Hepatocyte (in vitro differentiated cells): Measurements from ENCODE around the gene BBLN. TPM values are rescaled to one million over a fixed set of nuclear protein-coding genes. Genes with fewer than 3 reads are reported as not detected.

Experiments used
- DNase-seq: peaks from one replicate; pipeline ENCODE4 v3.0.0-alpha.2; 2016; ENCODE audit warnings: low spot score
- H2AFZ ChIP-seq: fragments of 200-600 bp; sonication (generic); 2 replicates; pipeline ENCODE4 v1.6.0; 2016; ENCODE audit warnings: antibody characterized with exemption, mild to moderate bottlenecking
- H3K27ac ChIP-seq: fragments of 200-600 bp; sonication (generic); 2 replicates; pipeline ENCODE4 v1.5.1; 2016; ENCODE audit warnings: mild to moderate bottlenecking
- H3K27me3 ChIP-seq: fragments of 200-600 bp; sonication (generic); 2 replicates; pipeline ENCODE4 v1.6.1; 2016
- H3K36me3 ChIP-seq: fragments of 200-600 bp; sonication (generic); replicated peaks from 2 replicates; pipeline ENCODE4 v1.5.1; 2016; ENCODE audit warnings: low read depth; ENCODE audit not compliant: insufficient read depth
- H3K4me1 ChIP-seq: fragments of 200-600 bp; sonication (generic); 2 replicates; pipeline ENCODE4 v1.5.1; 2016; ENCODE audit warnings: mild to moderate bottlenecking, moderate library complexity; ENCODE audit not compliant: insufficient read depth
- H3K4me2 ChIP-seq: fragments of 200-600 bp; sonication (generic); 2 replicates; pipeline ENCODE4 v1.6.0; 2016
- H3K4me3 ChIP-seq: fragments of 200-600 bp; sonication (generic); 2 replicates; pipeline ENCODE4 v1.5.1; 2016; ENCODE audit warnings: mild to moderate bottlenecking
- H3K79me2 ChIP-seq: fragments of 200-600 bp; sonication (generic); 2 replicates; pipeline ENCODE4 v1.6.0; 2017; ENCODE audit warnings: mild to moderate bottlenecking
- H3K9me2 ChIP-seq: fragments of 200-600 bp; sonication (generic); replicated peaks from 2 replicates; pipeline ENCODE4 v1.6.0; 2017; ENCODE audit warnings: mild to moderate bottlenecking; ENCODE audit not compliant: insufficient read depth
- H3K9me3 ChIP-seq: fragments of 200-600 bp; sonication (generic); 2 replicates; pipeline ENCODE4 v1.5.1; 2016; ENCODE audit warnings: low read depth, mild to moderate bottlenecking
- H4K20me1 ChIP-seq: fragments of 200-600 bp; sonication (generic); 2 replicates; pipeline ENCODE4 v1.6.0; 2016; ENCODE audit warnings: mild to moderate bottlenecking; ENCODE audit not compliant: insufficient read depth, poor library complexity, severe bottlenecking
- EZH2 ChIP-seq: fragments of 200-600 bp; sonication (generic); IDR thresholded peaks from 2 replicates; pipeline ENCODE4 v1.6.1; 2016; ENCODE audit warnings: antibody characterized with exemption, mild to moderate bottlenecking, borderline replicate concordance
- EZH2phosphoT487 ChIP-seq: fragments of 200-600 bp; sonication (generic); IDR thresholded peaks from one replicate; pipeline ENCODE4 v1.6.1; 2018; ENCODE audit warnings: antibody characterized with exemption, mild to moderate bottlenecking, low read depth, moderate library complexity; ENCODE audit not compliant: unreplicated experiment, severe bottlenecking
- WGBS: methylation state at CpG from one replicate; pipeline ENCODE4 v1.1.6; 2016; ENCODE audit warnings: low lambda C conversion rate; ENCODE audit errors: missing lambda C conversion rate; 5-methylcytosine and 5-hydroxymethylcytosine counted together
- polyA plus RNA-seq: library from polyadenylated mRNA; unstranded; fragments of >200 nt; fragmentation: Nextera tagmentation; extraction: Ambion mirVana; gene quantifications from 2 replicates; pipeline ENCODE4 v1.2.1, GENCODE V29; 2016
- total RNA-seq: library from RNA; depleted of rRNA; stranded (reverse); fragments of >200 nt; gene quantifications from 2 replicates; pipeline ENCODE4 v1.2.3, GENCODE V29; 2014
- TF ChIP-seq, protein P1 (sequence below): fragments of 200-600 bp; sonication (generic); IDR thresholded peaks from 2 replicates; pipeline ENCODE4 v1.5.1; 2016; ENCODE audit warnings: antibody characterized with exemption, mild to moderate bottlenecking; ENCODE audit not compliant: poor library complexity

The BBLN gene
- total and polyA plus RNA-seq, 2 experiments from 2014 or later = 92.6 to 102 TPM

GRCh38 chr9:128151309-128152132 is 8.5 kb upstream of the BBLN start:
- no peaks in the 10 kb centered on the region for H3K9me2 ChIP-seq
- no peaks in the 10 kb centered on the region for H3K9me3 ChIP-seq
- H3K27ac ChIP-seq = no peak overlapping the region
- H3K79me2 ChIP-seq = no peaks in the 10 kb centered on the region
- 88% methylated on average over 18 of the region's 18 CpGs for WGBS
- no peak overlapping the region for H3K4me2 ChIP-seq
- peaks cover 10% of the 10 kb centered on the region for H3K4me1 ChIP-seq
- no peak overlapping the region for H2AFZ ChIP-seq
- no peaks in the 10 kb centered on the region for H3K36me3 ChIP-seq
- no peaks in the 10 kb centered on the region for H3K27me3 ChIP-seq
- TF ChIP-seq, protein P1, sequence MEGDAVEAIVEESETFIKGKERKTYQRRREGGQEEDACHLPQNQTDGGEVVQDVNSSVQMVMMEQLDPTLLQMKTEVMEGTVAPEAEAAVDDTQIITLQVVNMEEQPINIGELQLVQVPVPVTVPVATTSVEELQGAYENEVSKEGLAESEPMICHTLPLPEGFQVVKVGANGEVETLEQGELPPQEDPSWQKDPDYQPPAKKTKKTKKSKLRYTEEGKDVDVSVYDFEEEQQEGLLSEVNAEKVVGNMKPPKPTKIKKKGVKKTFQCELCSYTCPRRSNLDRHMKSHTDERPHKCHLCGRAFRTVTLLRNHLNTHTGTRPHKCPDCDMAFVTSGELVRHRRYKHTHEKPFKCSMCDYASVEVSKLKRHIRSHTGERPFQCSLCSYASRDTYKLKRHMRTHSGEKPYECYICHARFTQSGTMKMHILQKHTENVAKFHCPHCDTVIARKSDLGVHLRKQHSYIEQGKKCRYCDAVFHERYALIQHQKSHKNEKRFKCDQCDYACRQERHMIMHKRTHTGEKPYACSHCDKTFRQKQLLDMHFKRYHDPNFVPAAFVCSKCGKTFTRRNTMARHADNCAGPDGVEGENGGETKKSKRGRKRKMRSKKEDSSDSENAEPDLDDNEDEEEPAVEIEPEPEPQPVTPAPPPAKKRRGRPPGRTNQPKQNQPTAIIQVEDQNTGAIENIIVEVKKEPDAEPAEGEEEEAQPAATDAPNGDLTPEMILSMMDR = no peak
- no peak for TF ChIP-seq EZH2phosphoT487
- no peak for TF ChIP-seq EZH2
- H3K4me3 ChIP-seq = no peak overlapping the region
- DNase-seq = peak; percentile 1
- no peaks in the 10 kb centered on the region for H4K20me1 ChIP-seq

DNA sequence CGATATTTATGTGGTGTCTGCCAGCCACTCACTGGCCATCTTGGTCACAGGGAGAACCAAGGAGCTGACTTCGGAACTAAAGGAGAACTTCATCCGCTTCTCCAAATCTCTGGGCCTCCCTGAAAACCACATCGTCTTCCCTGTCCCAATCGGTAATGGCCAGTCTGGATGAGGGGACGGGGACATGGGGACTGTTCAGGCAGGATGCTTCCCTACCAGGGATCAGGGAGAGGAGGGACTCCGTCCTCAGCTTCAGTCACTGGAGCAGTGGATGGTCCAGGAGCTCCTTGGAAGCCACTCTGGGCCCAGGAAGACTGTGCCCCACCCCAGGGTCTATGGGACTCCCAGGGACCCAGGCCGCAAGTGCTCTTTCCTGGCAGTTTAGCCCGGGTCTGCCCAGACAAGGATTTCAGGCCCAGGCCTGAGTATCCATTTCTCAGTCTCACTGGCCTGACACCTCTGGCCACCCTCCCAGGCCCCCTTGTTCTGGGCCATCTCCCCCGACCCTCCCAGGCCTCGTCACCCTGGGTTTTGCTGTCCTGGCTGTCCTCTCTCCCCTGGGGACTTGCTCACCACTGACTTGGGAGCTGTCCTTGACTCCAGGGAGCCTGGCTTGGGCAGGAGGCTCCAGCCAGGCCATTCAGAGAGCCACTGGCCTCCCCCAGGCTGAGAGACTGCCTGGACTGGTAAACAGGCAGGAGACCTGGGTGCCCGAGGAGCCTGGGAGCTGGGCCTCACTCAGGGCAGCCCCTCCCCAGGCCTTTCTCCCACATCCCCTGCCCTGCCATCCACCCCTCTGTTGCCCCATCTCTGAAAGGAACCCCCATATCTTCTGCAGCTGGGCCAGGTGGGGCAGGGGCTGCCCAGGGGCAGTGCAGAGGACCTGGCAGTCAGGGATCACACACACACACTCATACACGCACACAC is 7.7 kb upstream of the BBLN start:
- TF ChIP-seq, protein P1 = no peak
- no peak for TF ChIP-seq EZH2phosphoT487
- H3K36me3 ChIP-seq = no peaks in the 10 kb centered on the region
- no peaks in the 10 kb centered on the region for H3K27me3 ChIP-seq
- WGBS = 96% methylated on average over 12 of the region's 13 CpGs
- no peaks in the 10 kb centered on the region for H3K79me2 ChIP-seq
- no peak for DNase-seq
- no peaks in the 10 kb centered on the region for H3K9me3 ChIP-seq
- no peak overlapping the region for H3K4me2 ChIP-seq
- no peak overlapping the region for H3K27ac ChIP-seq
- H2AFZ ChIP-seq = no peak overlapping the region
- H3K4me3 ChIP-seq = no peak overlapping the region
- peaks cover 10% of the 10 kb centered on the region for H3K4me1 ChIP-seq
- no peaks in the 10 kb centered on the region for H4K20me1 ChIP-seq
- no peaks in the 10 kb centered on the region for H3K9me2 ChIP-seq

- TF ChIP-seq EZH2phosphoT487 (no peak), EZH2 (no peak)
- TF ChIP-seq, protein P1 = no peak
- Histone ChIP-seq H3K9me2 (no peaks in the 10 kb centered on the region), H3K4me3 (no peak overlapping the region), H3K9me3 (no peaks in the 10 kb centered on the region), H3K36me3 (no peaks in the 10 kb centered on the region), H3K79me2 (no peaks in the 10 kb centered on the region), H2AFZ (no peak overlapping the region), H3K27ac (no peak overlapping the region), H4K20me1 (no peaks in the 10 kb centered on the region), H3K4me1 (peaks cover 10% of the 10 kb centered on the region), H3K4me2 (no peak overlapping the region), H3K27me3 (no peaks in the 10 kb centered on the region)
- 89% methylated on average over 23 of the region's 26 CpGs for WGBS
- DNase-seq = peak; percentile 4
Measured at GRCh38 chr9:128153060-128153946, 6.8 kb upstream of the BBLN start.
